Amniotic epithelial cell (primary cell): ENCODE data around the gene DPEP2NB.
"Not testable (repeated sequence)": the region's sequence is repeated elsewhere in the genome, so short reads cannot be mapped to it uniquely, and the experiment has no call there.

Experiments used
- DNase-seq: peaks from one replicate; pipeline ENCODE4 v3.0.0-alpha.2; 2010; ENCODE audit warnings: low read depth

Gene DPEP2NB

GRCh38 chr16:68013440-68013839 is 2.3 kb downstream of the DPEP2NB start:
- DNase-seq, result no peak

- not testable (repeated sequence) for DNase-seq
Observed at GRCh38 chr16:68009872-68010271, 5.8 kb downstream of the DPEP2NB start.

- no peak for DNase-seq
Observed at GRCh38 chr16:68009157-68009735, 6.5 kb downstream of the DPEP2NB start.

- peak; percentile 63 for DNase-seq
Observed at GRCh38 chr16:68005786-68006286, 9.9 kb downstream of the DPEP2NB start.

- DNase-seq, result no peak
Observed at GRCh38 chr16:68005211-68005610, 10.5 kb downstream of the DPEP2NB start.

- no peak for DNase-seq
Observed at GRCh38 chr16:68003031-68003430, 12.7 kb downstream of the DPEP2NB start.

- DNase-seq, result no peak
Observed at GRCh38 chr16:68000450-68000849, 15.3 kb downstream of the DPEP2NB start.

- DNase-seq, result no peak
Observed at GRCh38 chr16:67999985-68000384, 15.7 kb downstream of the DPEP2NB start.

- DNase-seq, result peak; percentile 21
Observed at GRCh38 chr16:67998779-67999688, 16.7 kb downstream of the DPEP2NB start, which contains the start of gene DPEP2. Gene DPEP2 (minus strand): TSS chr16:67999484. CDS start chr16:67993212, 6,272 bp downstream.

- not testable (repeated sequence) for DNase-seq
Observed at GRCh38 chr16:67998231-67998778, 17.4 kb downstream of the DPEP2NB start.

GRCh38 chr16:67996666-67997065 is 19.0 kb downstream of the DPEP2NB start:
- DNase-seq, result no peak

- DNase-seq, result no peak
Observed at GRCh38 chr16:67995423-67995822, 20.3 kb downstream of the DPEP2NB start.

- DNase-seq, result not testable (repeated sequence)
Observed at GRCh38 chr16:67994040-67994408, 21.7 kb downstream of the DPEP2NB start.

GRCh38 chr16:67993207-67994039 is 22.3 kb downstream of the DPEP2NB start:
- peak; percentile 21 for DNase-seq

GRCh38 chr16:67992661-67993206 is 23.0 kb downstream of the DPEP2NB start:
- no peak for DNase-seq

GRCh38 chr16:67990018-67990386 is 25.7 kb downstream of the DPEP2NB start:
- DNase-seq, result no peak

- no peak for DNase-seq
Observed at GRCh38 chr16:67989322-67990017, 26.2 kb downstream of the DPEP2NB start.

- no peak for DNase-seq
Observed at GRCh38 chr16:67988675-67989074, 27.0 kb downstream of the DPEP2NB start.

- no peak for DNase-seq
Observed at GRCh38 chr16:67987460-67988160, 28.1 kb downstream of the DPEP2NB start.

- no peak for DNase-seq
Observed at GRCh38 chr16:67986949-67987348, 28.8 kb downstream of the DPEP2NB start.
